Colonic mucosa (tissue), 4 donors: Measurements from ENCODE around the gene EPHA10. TPM values are rescaled to one million over a fixed set of nuclear protein-coding genes. Genes with fewer than 3 reads are reported as not detected.

ENCODE experiments used
- DNase-seq: peaks from one replicate; pipeline ENCODE4 v3.0.0-alpha.2; 2020
- H3K27ac ChIP-seq: fragments of 200-600 bp; one replicate; pipeline ENCODE4 v1.8.0; 2021
- H3K27me3 ChIP-seq: fragments of 200-600 bp; one replicate; pipeline ENCODE4 v1.8.0; 2021
- H3K36me3 ChIP-seq: fragments of 200-600 bp; one replicate; pipeline ENCODE4 v1.8.0; 2021
- H3K4me1 ChIP-seq: fragments of 200-600 bp; one replicate; pipeline ENCODE4 v1.8.0; 2021; ENCODE audit warnings: mild to moderate bottlenecking
- H3K4me3 ChIP-seq: fragments of 200-600 bp; one replicate; pipeline ENCODE4 v1.8.0; 2021
- H3K9ac ChIP-seq, 2 donors: one replicate each; pipeline ENCODE4 v1.7.0; 2013; ENCODE audit warnings: control low read depth in 2 of 2, low read depth in 2 of 2, low read length in 2 of 2
- H3K9me3 ChIP-seq: fragments of 200-600 bp; one replicate; pipeline ENCODE4 v1.8.0; 2021
- intact Hi-C: fragments of 100-400 bp; cut with DNase I; formaldehyde crosslinking; loops from one replicate; pipeline ENCODE4 v1.14.1; 2022
- total RNA-seq, 2 donors: library from RNA; stranded (reverse); fragmentation: NEBNext Ultra II Directional in 1 of 2; extraction: Animal tissue kit (Norgen Biotek cat#: 25700) in 1 of 2; gene quantifications; one replicate each; pipeline ENCODE4 v1.2.1, GENCODE V29; 2021
- TF ChIP-seq, protein P1 (sequence below): fragments of 200-600 bp; IDR thresholded peaks from one replicate; pipeline ENCODE4 v1.8.0; 2022; ENCODE audit warnings: antibody characterized with exemption, mild to moderate bottlenecking
- donor health status: healthy.
- donor health status: DM: no; HTN: no; CAD: no.
- donor health status: DM: no; HTN: no; CAD: no.

Gene EPHA10
- total RNA-seq, 2 donors from 2014 or later = 26.1 to 29.6 TPM

GRCh38 chr1:37764414-37764825, 500 bp downstream of the EPHA10 start:
- H3K4me3 ChIP-seq = no peak overlapping the region
- DNase-seq = peak; percentile 55
- no peaks in the 10 kb centered on the region for H3K9me3 ChIP-seq
- H3K4me1 ChIP-seq = peaks cover 4% of the 10 kb centered on the region
- peaks cover 37% of the 10 kb centered on the region for H3K27me3 ChIP-seq
- TF ChIP-seq, protein P1, sequence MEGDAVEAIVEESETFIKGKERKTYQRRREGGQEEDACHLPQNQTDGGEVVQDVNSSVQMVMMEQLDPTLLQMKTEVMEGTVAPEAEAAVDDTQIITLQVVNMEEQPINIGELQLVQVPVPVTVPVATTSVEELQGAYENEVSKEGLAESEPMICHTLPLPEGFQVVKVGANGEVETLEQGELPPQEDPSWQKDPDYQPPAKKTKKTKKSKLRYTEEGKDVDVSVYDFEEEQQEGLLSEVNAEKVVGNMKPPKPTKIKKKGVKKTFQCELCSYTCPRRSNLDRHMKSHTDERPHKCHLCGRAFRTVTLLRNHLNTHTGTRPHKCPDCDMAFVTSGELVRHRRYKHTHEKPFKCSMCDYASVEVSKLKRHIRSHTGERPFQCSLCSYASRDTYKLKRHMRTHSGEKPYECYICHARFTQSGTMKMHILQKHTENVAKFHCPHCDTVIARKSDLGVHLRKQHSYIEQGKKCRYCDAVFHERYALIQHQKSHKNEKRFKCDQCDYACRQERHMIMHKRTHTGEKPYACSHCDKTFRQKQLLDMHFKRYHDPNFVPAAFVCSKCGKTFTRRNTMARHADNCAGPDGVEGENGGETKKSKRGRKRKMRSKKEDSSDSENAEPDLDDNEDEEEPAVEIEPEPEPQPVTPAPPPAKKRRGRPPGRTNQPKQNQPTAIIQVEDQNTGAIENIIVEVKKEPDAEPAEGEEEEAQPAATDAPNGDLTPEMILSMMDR = no peak
- H3K27ac ChIP-seq = no peak overlapping the region
- H3K9ac ChIP-seq = no peak overlapping the region
- intact Hi-C loops = no loop called here
- no peaks in the 10 kb centered on the region for H3K36me3 ChIP-seq

- Histone ChIP-seq H3K4me3 (no peak overlapping the region), H3K36me3 (no peaks in the 10 kb centered on the region), H3K9me3 (no peaks in the 10 kb centered on the region), H3K4me1 (peaks cover 4% of the 10 kb centered on the region), H3K27me3 (peaks cover 37% of the 10 kb centered on the region), H3K9ac (no peak overlapping the region), H3K27ac (no peak overlapping the region)
- TF ChIP-seq, protein P1 = no peak
- intact Hi-C loops = no loop called here
- DNase-seq = no peak
Observed at GRCh38 chr1:37763791-37764413, 1.0 kb downstream of the EPHA10 start.

GRCh38 chr1:37762516-37762915, 2.4 kb downstream of the EPHA10 start:
- intact Hi-C loops = no loop called here

DNA sequence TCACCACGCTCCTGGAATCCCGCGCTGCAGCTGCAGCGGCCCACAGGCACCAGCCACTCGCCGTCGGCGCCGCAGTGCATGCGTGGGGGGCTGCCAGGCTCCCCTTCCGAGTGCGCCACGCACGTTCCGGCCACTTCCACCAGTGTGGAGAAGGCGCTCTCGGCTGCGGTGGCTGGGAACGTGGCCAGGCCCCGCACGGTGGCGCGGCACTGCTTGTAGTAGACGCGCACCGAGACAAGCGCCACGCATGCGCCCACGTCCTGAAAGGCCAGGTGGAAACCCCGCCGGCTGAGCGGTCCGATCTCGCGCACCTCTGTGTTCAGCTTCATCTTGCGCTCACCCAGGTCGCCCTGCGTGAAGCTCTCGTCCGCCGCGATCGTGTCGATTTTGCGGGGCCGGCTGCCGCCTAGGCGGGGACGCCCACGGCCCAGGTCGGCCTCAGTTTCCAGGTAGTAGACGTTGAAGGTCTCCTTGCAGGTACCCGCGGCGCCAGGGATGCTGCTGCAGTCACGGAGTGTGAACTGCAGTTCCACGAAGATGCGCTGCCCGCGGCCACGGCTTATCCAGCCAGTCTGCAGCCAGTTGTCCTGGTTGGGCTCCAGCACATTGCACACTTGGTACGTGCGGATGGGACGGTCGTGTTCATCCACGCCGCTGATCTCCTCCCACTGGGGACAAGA, 3.4 kb downstream of the EPHA10 start:
- peaks cover 30% of the 10 kb centered on the region for H3K27me3 ChIP-seq
- peaks cover 4% of the 10 kb centered on the region for H3K4me1 ChIP-seq
- H3K9ac ChIP-seq = no peak overlapping the region
- no peak for DNase-seq
- intact Hi-C loops = no loop called here
- no peak overlapping the region for H3K27ac ChIP-seq
- H3K4me3 ChIP-seq = no peak overlapping the region
- no peaks in the 10 kb centered on the region for H3K9me3 ChIP-seq
- no peaks in the 10 kb centered on the region for H3K36me3 ChIP-seq
- TF ChIP-seq, protein P1 = no peak

More at GRCh38 chr1:37762516-37762915, 2.4 kb downstream of the EPHA10 start:
- no peak overlapping the region for H3K4me3 ChIP-seq
- H3K27me3 ChIP-seq = peaks cover 37% of the 10 kb centered on the region
- H3K9ac ChIP-seq = no peak overlapping the region
- no peaks in the 10 kb centered on the region for H3K36me3 ChIP-seq
- H3K4me1 ChIP-seq = peaks cover 4% of the 10 kb centered on the region
- H3K9me3 ChIP-seq = no peaks in the 10 kb centered on the region
- TF ChIP-seq, protein P1 = no peak
- no peak for DNase-seq
- H3K27ac ChIP-seq = no peak overlapping the region

- DNase-seq = no peak
- H3K4me1 ChIP-seq = no peaks in the 10 kb centered on the region
- no peak overlapping the region for H3K9ac ChIP-seq
- no peak overlapping the region for H3K27ac ChIP-seq
- peaks cover 12% of the 10 kb centered on the region for H3K27me3 ChIP-seq
- H3K4me3 ChIP-seq = no peak overlapping the region
- TF ChIP-seq, protein P1 = no peak
- intact Hi-C loops = no loop called here
- H3K36me3 ChIP-seq = no peaks in the 10 kb centered on the region
- no peaks in the 10 kb centered on the region for H3K9me3 ChIP-seq
Observed at GRCh38 chr1:37759451-37759850, 5.5 kb downstream of the EPHA10 start.
